Astrocyte of the cerebellum (primary cell): ENCODE results near the gene COL2A1.

Experiments used
- DNase-seq: peaks from one replicate; pipeline ENCODE4 v3.0.0-alpha.2; 2011; ENCODE audit warnings: low read depth
- H3K4me3 ChIP-seq: 2 replicates; pipeline ENCODE4 v1.5.1; 2011; ENCODE audit warnings: mild to moderate bottlenecking, low read depth, low read length, moderate library complexity
- CTCF ChIP-seq: IDR thresholded peaks from 2 replicates; pipeline ENCODE4 v1.5.1; 2012; ENCODE audit warnings: low read length, low read depth, moderate library complexity, mild to moderate bottlenecking; ENCODE audit errors: missing control alignments
- in situ Hi-C: cut with HindIII; loops from 2 replicates; pipeline ENCODE4 v1.10.0; 2017; ENCODE audit warnings: low sequenced_read_pairs

The COL2A1 gene

GRCh38 chr12:48031135-48031960 lies 27.1 kb upstream of the COL2A1 start:
- no peak for DNase-seq
- TF ChIP-seq CTCF, result no peak
- in situ Hi-C loops, result no loop called here
- no peak overlapping the region for H3K4me3 ChIP-seq

- TF ChIP-seq CTCF, result no peak
- no peak overlapping the region for H3K4me3 ChIP-seq
- DNase-seq, result no peak
- in situ Hi-C loops, result no loop called here
Measured at GRCh38 chr12:48030173-48030650, 25.9 kb upstream of the COL2A1 start.

- in situ Hi-C loops, result no loop called here
- DNase-seq, result no peak
- no peak overlapping the region for H3K4me3 ChIP-seq
- no peak for TF ChIP-seq CTCF
Measured at GRCh38 chr12:48029491-48030172, 25.4 kb upstream of the COL2A1 start.

GRCh38 chr12:48028541-48029431 lies 24.5 kb upstream of the COL2A1 start:
- no peak overlapping the region for H3K4me3 ChIP-seq
- TF ChIP-seq CTCF, result no peak
- DNase-seq, result no peak
- in situ Hi-C loops, result no loop called here

DNA sequence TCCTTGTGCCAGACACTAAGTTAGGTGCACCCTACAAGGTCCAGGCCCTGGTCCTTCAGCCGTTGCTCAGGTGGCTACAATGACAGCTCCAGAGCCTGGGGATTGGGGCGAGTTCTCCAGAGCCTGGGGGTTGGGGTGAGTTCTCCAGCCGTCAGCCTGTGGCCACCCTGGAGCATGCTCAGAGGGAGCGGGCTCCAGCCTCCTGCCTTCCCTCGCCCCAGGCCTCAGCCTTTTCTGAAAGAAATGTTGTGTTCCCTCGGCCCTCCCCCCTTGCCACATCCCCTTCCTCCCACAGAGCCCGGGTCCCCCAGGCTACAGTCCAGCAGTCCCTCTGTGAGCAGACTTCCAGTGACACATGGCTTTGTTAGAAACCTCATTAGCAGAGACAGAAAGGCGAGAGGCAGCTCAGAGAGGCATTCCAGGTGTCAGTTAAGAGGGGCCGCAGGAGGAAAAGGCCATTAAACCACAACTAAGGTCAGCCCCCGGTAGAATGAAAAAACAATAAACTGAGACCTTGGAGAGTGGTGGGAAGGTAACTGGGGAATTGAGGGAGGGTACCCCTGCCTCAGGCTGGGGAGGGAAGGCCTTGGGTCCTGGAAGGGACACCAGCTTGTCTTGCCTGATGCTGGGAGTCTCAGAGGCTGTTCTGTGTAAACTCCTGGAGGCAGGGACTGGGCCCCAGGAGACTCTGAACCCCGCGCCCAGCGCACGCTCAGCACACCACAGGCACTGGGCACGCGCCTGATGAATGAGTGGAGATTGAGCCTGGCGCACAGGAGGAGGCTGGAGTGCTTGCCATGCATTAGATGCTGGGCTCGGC lies 23.1 kb upstream of the COL2A1 start:
- in situ Hi-C loops, result no loop called here
- TF ChIP-seq CTCF, result no peak
- no peak for DNase-seq
- no peak overlapping the region for H3K4me3 ChIP-seq
